ENCODE measurements around the gene NHSL1.

GRCh38 chr6:138508676-138508988 lies 9.3 kb upstream of the NHSL1 start:
- no peak for TF ChIP-seq POLR2A (IDR thresholded peaks at IDR 0.05; ENCODE audit: low read length)
- TF ChIP-seq GATA1 (IDR thresholded peaks at IDR 0.05; ENCODE audit: low read depth, low read length), result no peak

Measured in erythroblast (primary cell).